Fibroblast of skin of right biceps (primary cell): ENCODE measurements around the gene SPTB.

Experiments used
- DNase-seq: peaks from one replicate; pipeline ENCODE4 v3.0.0-alpha.2; 2013

Gene SPTB

GRCh38 chr14:64786296-64787149 is 93.2 kb downstream of the SPTB start:
- peak; percentile 11 for DNase-seq

- no peak for DNase-seq
Measured at GRCh38 chr14:64784006-64784405, 95.7 kb downstream of the SPTB start.

- DNase-seq: no peak
Measured at GRCh38 chr14:64782196-64782595, 97.5 kb downstream of the SPTB start.

- DNase-seq: no peak
Measured at GRCh38 chr14:64779472-64779871, 100.2 kb downstream of the SPTB start.

DNA sequence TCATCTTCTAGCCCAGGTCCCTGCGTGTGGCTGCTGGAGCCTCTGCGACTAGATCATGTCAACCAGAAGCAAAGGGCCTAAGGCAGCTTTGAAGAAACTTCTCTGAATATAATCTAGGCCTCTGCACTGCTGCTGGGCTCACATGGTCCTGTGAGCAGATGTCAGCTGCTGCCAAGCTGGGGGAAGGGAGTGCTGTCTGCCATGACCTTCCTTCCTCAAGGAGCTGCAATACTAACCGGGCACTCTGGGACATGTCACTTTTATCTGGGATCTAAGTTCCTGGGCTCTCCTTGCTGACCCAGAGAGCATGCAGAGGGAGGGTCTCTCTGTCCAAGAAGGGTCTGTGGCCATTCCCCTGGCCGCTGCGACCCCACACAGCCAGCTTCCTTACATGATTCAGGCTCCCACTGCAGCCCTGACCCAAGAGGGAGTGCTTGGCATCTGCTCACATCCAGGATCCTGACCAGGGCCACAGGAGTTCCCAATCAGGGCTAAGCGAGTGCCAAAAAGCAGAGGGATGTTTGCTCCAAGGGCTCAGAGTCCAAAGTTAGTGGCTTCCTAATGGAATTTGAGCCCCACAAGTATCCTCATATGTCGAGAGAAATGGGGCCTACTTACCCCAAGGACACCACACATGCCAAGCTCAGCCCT is 101.5 kb downstream of the SPTB start:
- DNase-seq: no peak

- DNase-seq: no peak
Measured at GRCh38 chr14:64777461-64777860, 102.2 kb downstream of the SPTB start.

- DNase-seq: no peak
Measured at GRCh38 chr14:64775081-64775777, 104.5 kb downstream of the SPTB start.

GRCh38 chr14:64774272-64774671 is 105.4 kb downstream of the SPTB start:
- no peak for DNase-seq

DNA sequence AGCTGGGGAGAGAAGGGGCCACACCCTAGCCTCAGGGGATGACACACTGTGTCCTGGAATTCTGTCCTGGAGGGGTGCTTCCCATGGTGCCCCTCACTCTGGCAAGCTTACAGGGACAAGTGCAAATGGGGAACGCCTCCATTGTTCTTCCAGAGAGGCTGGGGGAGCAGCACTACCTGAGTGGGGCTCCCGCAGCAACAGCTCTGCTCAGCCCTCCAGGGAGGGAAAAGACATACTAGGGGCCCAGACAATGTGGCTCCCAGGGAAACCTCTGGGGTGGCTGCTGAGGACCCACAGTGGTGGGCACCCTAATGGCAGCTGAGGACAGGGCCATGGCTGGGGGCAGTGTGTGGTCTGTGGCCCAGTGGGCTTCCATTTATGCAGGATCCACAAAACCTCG is 106.1 kb downstream of the SPTB start:
- DNase-seq: no peak

- DNase-seq: no peak
Measured at GRCh38 chr14:64773046-64773445, 106.7 kb downstream of the SPTB start.

- no peak for DNase-seq
Measured at GRCh38 chr14:64772397-64772950, 107.2 kb downstream of the SPTB start.

- no peak for DNase-seq
Measured at GRCh38 chr14:64771161-64771560, 108.5 kb downstream of the SPTB start.

DNA sequence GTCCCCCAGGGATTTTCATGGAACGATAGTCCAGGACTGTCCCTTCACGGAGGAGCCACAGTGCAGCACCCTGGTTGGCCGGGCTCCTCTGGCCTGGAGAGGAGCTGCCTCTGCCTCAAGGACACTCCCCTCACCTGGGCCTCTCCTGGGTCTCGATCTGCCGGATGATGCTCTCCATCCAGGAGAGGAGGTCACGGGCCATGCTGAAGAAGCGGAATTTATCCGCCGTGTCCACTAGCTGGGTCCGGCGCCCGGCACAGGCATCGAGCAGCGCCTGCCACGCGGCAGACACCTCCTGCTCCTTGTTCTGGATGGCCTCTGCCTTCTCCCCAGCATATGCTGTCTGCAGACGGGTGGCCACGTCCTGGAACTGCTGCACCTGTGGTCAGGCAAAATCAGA is 109.0 kb downstream of the SPTB start:
- DNase-seq: no peak

DNA sequence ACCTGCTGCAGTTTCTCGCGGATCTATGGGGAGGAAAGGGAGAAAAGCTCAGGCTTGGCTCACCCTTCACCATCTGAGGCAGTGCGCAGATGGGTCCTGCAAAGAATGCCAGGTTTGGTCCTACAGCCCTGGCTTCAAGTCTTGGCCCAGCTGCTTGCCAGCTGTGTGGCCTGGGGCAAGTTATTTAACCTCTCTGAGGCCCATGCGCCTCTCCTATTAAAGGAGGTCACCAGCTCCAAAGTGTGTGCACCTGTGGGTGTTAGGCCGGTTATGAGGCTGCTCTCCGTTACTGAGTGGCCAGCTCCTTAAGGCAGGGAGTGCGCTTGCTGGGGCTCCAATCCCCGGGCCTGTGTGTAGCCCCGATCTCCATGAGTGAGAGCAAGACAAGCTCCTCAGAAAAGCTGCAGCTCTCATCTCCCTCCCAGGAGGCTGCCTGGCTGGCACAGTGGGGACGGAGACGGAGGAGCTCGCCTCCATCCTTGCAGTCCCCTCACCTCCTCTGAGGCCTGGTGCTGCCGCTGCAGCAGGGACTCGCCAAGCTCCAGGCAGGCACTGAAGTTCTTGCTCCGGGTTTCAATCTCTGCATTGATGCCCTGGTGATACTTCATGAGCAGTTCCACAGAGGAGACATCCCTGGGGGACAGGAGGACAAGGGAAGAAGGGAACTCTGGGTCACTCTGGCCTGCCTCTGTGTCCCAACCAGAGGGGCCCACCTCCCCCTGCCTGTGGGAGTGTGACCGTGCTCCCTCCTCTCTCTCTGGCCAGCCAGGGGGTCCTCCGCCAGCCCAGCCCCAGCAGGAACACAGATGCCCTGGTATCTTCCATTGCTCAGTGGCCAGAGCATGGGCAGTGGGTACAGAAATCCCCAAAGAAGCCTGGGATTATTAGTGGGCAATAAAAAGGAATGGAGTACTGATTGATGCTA is 110.3 kb downstream of the SPTB start:
- DNase-seq: no peak

DNA sequence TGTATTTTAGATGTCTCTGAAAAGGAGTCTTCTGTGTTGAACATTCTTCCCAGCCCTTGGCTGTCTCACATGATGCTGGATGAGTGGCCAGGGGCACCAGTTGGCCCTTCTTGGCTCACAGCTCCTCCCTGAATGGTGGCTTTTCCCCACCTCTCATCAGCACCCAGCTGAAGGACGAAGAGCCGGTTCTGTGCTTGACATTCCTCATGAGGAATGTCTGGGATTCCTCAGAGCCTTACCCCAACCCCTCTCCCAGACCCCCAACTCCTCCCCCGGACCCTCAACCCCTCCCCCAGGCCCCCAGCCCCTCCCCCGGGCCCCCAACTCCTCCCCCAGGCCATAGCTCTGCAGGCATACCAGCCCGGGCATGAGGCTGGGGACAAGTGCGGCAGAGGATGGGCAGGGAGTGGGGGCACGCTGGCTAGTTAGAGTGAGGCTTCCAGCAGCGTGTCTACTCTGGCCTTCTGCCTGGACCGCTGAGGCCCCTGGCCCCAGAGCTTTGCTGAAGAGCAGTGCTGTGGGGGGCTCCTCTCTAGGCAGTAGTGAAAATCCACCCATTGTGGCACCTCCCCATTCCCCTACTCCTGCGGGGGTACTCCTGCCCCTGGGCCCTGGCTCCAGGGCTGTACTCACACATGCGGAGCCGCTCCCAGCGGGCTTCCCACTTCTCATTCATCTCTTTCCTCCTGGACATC is 111.2 kb downstream of the SPTB start:
- no peak for DNase-seq

DNA sequence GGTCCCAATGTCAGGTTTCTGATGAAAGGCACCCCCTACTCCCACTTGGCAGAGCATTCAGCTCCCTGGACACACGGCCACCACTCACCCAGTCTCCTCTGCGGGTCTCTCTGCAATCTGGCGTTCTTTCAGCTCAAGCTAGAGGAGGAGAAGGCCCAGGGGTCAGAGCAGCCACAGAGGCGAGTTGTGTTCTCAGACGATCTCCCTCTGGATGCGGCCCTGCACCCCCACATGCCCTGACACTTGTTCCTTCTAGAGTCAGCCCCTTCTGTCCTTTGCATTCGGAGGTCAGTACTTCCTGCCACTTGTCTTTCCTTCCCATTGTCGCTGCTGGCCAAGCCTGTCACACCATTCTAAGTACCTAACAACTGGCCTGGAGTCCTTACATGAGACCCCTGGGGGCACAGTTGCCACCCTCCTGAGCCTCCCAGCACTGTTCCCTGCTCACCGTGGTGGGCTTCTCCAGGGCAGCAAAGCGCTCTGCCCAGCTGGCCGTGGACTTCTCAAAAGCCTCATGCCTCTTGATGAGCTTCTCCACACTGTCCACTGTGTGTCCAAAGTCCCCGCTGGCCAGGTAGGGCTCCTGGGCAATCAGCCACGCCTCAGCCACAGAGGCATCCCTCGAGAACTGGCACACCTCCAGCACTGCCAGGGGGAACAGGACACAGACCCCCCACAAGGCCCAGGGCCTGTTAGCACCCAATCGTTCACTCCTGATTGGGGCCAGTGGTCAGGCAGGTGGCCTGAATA is 112.3 kb downstream of the SPTB start:
- DNase-seq: no peak

- no peak for DNase-seq
Measured at GRCh38 chr14:64766430-64767151, 113.1 kb downstream of the SPTB start.

- DNase-seq: no peak
Measured at GRCh38 chr14:64765740-64766302, 113.9 kb downstream of the SPTB start.

DNA sequence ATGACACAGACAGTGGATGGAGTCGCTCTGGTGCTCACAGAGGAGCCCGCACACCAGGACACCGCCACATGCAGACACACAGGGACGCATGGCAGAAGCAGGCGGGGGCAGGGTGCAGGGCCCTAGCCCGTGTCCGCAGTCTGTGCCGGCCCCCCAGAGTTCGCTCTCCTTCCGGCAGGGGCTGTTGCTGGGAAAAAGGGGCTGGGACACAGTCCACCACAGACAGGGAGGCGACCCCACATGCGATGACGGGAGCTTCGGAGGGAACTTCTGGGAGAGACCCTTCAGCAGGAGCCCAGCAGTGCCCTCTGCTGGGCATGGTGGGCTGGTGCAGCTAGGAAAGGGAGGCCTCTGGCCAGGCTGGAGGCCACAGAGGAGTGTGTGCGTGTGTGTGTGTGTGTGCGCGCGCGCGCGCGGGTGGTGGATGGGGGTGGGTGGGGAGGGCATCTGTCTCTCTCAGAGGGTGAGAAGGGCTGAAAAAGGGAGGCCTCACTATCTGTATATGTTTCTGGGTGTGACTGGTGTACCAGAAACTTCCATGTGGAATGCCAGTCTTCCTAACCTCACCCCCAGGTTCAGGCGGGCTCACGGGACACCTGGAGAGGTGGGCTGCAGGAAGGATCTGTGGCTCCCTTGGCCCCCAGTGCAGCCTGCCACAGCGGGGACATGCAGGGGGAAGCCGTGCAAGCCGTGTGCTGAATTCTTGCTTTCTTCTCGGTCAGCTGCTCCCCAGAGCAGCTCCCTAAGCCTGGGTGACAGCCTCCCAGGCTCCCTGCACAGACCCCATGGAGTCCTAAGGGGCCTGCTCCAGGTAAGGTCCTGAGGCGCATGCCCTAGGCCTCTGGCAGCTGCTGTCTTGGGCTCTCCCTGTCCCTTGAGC is 114.8 kb downstream of the SPTB start:
- peak; percentile 80 for DNase-seq
